Osteocyte (in vitro differentiated cells): Measurements from ENCODE around the gene DYNLT1. TPM values are rescaled to one million over a fixed set of nuclear protein-coding genes. Genes with fewer than 3 reads are reported as not detected.
A peak's percentile ranks its signal among the peaks of the same experiment; 100 is the strongest.

Experiments used
- DNase-seq: peaks from one replicate; pipeline ENCODE4 v3.0.0; 2021; ENCODE audit warnings: mixed read lengths; ENCODE audit not compliant: unreplicated experiment; ENCODE audit errors: extremely low spot score
- H3K27ac Mint-ChIP-seq: one replicate; pipeline ENCODE4 v1.8.0; 2021; ENCODE audit warnings: mild to moderate bottlenecking, mixed read lengths; ENCODE audit not compliant: unreplicated experiment
- H3K27me3 Mint-ChIP-seq: one replicate; pipeline ENCODE4 v1.8.0; 2021; ENCODE audit warnings: mixed read lengths; ENCODE audit not compliant: unreplicated experiment
- H3K36me3 Mint-ChIP-seq: one replicate; pipeline ENCODE4 v1.8.0; 2021; ENCODE audit warnings: mixed read lengths; ENCODE audit not compliant: unreplicated experiment
- H3K4me1 Mint-ChIP-seq: one replicate; pipeline ENCODE4 v1.8.0; 2021; ENCODE audit warnings: mixed read lengths; ENCODE audit not compliant: unreplicated experiment
- H3K4me3 Mint-ChIP-seq: one replicate; pipeline ENCODE4 v1.8.0; 2021; ENCODE audit warnings: mild to moderate bottlenecking, moderate library complexity, mixed read lengths; ENCODE audit not compliant: unreplicated experiment
- H3K9me3 Mint-ChIP-seq: one replicate; pipeline ENCODE4 v1.8.0; 2021; ENCODE audit warnings: mixed read lengths; ENCODE audit not compliant: unreplicated experiment
- total RNA-seq: library from RNA; stranded (reverse); gene quantifications from 2 replicates; pipeline ENCODE4 v1.2.1, GENCODE V29; 2021
- TF ChIP-seq, protein P1 (sequence below): fragments of 200-600 bp; sonication (generic); IDR thresholded peaks from 2 replicates; pipeline ENCODE4 v1.5.0; 2021; ENCODE audit warnings: antibody characterized with exemption, mild to moderate bottlenecking, moderate library complexity

Gene DYNLT1
- total RNA-seq, 1 donor from 2014 or later = 116 TPM

- TF ChIP-seq, protein P1, sequence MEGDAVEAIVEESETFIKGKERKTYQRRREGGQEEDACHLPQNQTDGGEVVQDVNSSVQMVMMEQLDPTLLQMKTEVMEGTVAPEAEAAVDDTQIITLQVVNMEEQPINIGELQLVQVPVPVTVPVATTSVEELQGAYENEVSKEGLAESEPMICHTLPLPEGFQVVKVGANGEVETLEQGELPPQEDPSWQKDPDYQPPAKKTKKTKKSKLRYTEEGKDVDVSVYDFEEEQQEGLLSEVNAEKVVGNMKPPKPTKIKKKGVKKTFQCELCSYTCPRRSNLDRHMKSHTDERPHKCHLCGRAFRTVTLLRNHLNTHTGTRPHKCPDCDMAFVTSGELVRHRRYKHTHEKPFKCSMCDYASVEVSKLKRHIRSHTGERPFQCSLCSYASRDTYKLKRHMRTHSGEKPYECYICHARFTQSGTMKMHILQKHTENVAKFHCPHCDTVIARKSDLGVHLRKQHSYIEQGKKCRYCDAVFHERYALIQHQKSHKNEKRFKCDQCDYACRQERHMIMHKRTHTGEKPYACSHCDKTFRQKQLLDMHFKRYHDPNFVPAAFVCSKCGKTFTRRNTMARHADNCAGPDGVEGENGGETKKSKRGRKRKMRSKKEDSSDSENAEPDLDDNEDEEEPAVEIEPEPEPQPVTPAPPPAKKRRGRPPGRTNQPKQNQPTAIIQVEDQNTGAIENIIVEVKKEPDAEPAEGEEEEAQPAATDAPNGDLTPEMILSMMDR = peak; percentile 80
- H3K27me3 Mint-ChIP-seq = no peaks in the 10 kb centered on the region
- H3K36me3 Mint-ChIP-seq = peaks cover 24% of the 10 kb centered on the region
- no peak overlapping the region for H3K27ac Mint-ChIP-seq
- H3K9me3 Mint-ChIP-seq = no peaks in the 10 kb centered on the region
- no peak overlapping the region for H3K4me3 Mint-ChIP-seq
- H3K4me1 Mint-ChIP-seq = no peaks in the 10 kb centered on the region
- no peak for DNase-seq
These were observed 39.2 kb downstream of the DYNLT1 start for GRCh38 chr6:158605266-158605878.

DNA sequence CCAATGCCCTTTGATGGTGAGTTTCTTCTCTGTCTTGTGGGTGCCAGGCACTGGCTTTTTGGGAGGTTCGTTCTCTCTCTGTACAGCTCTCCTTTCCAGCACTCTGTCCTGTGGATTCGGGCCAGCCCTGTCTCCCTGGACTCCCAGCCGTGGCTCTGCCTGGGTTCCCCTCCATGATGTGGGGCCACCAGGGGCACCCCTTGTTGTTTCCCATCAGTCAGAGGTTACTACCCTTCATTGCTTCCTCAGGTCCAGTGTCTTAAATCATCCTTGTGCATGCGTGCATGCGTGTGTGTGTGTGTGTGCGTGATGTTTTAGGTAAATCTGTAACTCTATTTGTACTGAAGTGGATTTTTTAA, 40.5 kb downstream of the DYNLT1 start:
- Mint-ChIP-seq H3K4me3 (no peak overlapping the region), H3K4me1 (no peaks in the 10 kb centered on the region), H3K36me3 (peaks cover 20% of the 10 kb centered on the region), H3K27me3 (no peaks in the 10 kb centered on the region), H3K9me3 (no peaks in the 10 kb centered on the region), H3K27ac (no peak overlapping the region)
- no peak for DNase-seq
- TF ChIP-seq, protein P1 = no peak

- no peaks in the 10 kb centered on the region for H3K27me3 Mint-ChIP-seq
- TF ChIP-seq, protein P1 = no peak
- no peaks in the 10 kb centered on the region for H3K9me3 Mint-ChIP-seq
- peaks cover 18% of the 10 kb centered on the region for H3K36me3 Mint-ChIP-seq
- DNase-seq = no peak
- H3K27ac Mint-ChIP-seq = no peak overlapping the region
- no peak overlapping the region for H3K4me3 Mint-ChIP-seq
- H3K4me1 Mint-ChIP-seq = no peaks in the 10 kb centered on the region
These were observed 41.1 kb downstream of the DYNLT1 start for GRCh38 chr6:158603261-158604047.

GRCh38 chr6:158599635-158600034, 44.9 kb downstream of the DYNLT1 start:
- Mint-ChIP-seq H3K36me3 (peaks cover 24% of the 10 kb centered on the region), H3K27me3 (no peaks in the 10 kb centered on the region), H3K9me3 (no peaks in the 10 kb centered on the region), H3K4me3 (no peak overlapping the region), H3K27ac (no peak overlapping the region), H3K4me1 (no peaks in the 10 kb centered on the region)
- TF ChIP-seq, protein P1 = no peak
- DNase-seq = no peak

DNA sequence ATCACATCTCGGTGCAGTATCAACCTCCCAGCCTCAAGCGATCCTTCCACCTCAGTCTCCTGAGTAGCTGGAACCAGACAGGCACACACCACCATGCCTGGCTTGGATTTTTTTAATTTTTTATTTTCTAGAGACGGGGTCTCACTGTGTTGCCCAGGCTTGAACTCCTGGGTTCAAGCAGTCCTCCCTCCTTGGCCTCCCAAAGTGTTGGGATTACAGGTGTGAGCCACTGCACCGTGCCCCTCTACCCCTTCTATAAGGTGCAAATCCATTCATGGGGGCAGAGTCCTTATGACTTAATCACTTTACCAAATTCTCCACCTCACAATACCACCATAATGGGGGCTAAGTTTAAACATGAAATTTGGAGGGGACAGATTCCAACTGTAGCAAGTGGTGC, 47.0 kb downstream of the DYNLT1 start:
- peaks cover 28% of the 10 kb centered on the region for H3K36me3 Mint-ChIP-seq
- H3K4me3 Mint-ChIP-seq = no peak overlapping the region
- no peaks in the 10 kb centered on the region for H3K9me3 Mint-ChIP-seq
- TF ChIP-seq, protein P1 = no peak
- H3K27ac Mint-ChIP-seq = no peak overlapping the region
- no peak for DNase-seq
- no peaks in the 10 kb centered on the region for H3K4me1 Mint-ChIP-seq
- H3K27me3 Mint-ChIP-seq = no peaks in the 10 kb centered on the region
